Measurements from ENCODE around the gene SPIN1. TPM values are rescaled to one million over a fixed set of nuclear protein-coding genes. Genes with fewer than 3 reads are reported as not detected.
A peak's percentile ranks its signal among the peaks of the same experiment; 100 is the strongest.

Gene SPIN1
- polyA plus RNA-seq, 3 donors = 11.0 to 14.0 (median 11.3) TPM

DNA sequence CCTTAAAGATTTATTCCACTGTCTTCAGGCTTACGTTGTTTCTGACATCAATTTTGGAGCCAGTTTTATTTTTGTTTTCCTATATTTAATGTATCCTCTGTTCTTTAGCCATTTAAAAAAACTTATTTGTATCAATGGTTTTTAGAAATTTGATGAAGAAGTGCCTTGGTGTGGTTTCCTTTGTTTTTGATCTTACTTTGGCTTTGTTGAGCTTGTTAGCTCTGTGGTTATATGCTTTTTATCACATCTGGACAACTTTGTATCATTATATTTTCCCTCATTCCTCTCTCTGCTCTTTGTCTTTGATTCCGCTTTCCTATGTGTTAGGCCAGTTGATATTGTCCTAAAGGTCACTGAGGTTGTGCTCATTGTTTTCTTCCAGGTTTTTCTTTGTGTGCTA lies 58.5 kb downstream of the SPIN1 start:
- no peaks in the 10 kb centered on the region for H4K20me1 ChIP-seq (ENCODE audit: insufficient read depth, low read length)
- H3K9me3 ChIP-seq (replicated peaks in 1 of 2; ENCODE audit: control insufficient read depth in 1 of 2, insufficient read depth in 1 of 2, low read length in 2 of 2) = no peaks in the 10 kb centered on the region
- no CpG with 5 or more reads among the region's 2 CpGs for WGBS (ENCODE audit: insufficient coverage)
- H3K27ac ChIP-seq (ENCODE audit: low read depth in 1 of 2, low read length in 2 of 2) = no peak overlapping the region
- DNase-seq = no peak
- no peaks in the 10 kb centered on the region for H3K27me3 ChIP-seq (ENCODE audit: control insufficient read depth in 2 of 2, insufficient read depth in 2 of 2, low read length in 2 of 2)
- H3K36me3 ChIP-seq (replicated peaks in 1 of 2; ENCODE audit: control insufficient read depth in 1 of 2, insufficient read depth in 2 of 2, low read length in 2 of 2) = peaks cover 11 to 32% of the 10 kb centered on the region in 2 donors
- peaks cover 42% of the 10 kb centered on the region for H3K79me2 ChIP-seq (ENCODE audit: insufficient read depth, low read length)
- no peak overlapping the region for H3K9ac ChIP-seq (ENCODE audit: insufficient read depth, low read length, poor library complexity, severe bottlenecking)
- H3K4me1 ChIP-seq (ENCODE audit: control insufficient read depth in 1 of 2, insufficient read depth in 2 of 2, low read length in 2 of 2) = no peaks in the 10 kb centered on the region
- TF ChIP-seq CTCF (IDR thresholded peaks at IDR 0.05) = no peak
- intact Hi-C loops (cut with micrococcal nuclease) = no loop called here
- Mint-ChIP-seq H3K27me3 (ENCODE audit: low read depth in 3 of 3) (no peaks in the 10 kb centered on the region), H3K9me3 (peaks cover 0 to 8% (median 2%) of the 10 kb centered on the region in 7 donors), H3K4me1 (peaks cover 6% of the 10 kb centered on the region), H3K36me3 (peaks cover 21 to 44% of the 10 kb centered on the region in 2 donors), H3K27ac (no peak overlapping the region), H3K4me3 (no peak overlapping the region)
- H2AFZ ChIP-seq (ENCODE audit: insufficient read depth, low read depth, low read length, poor library complexity, severe bottlenecking) = no peak overlapping the region
- H3K4me3 ChIP-seq (replicated peaks in 1 of 3; ENCODE audit: low read depth in 2 of 3, low read length in 3 of 3) = no peak overlapping the region
- H3K4me2 ChIP-seq (replicated peaks; ENCODE audit: extremely low read depth, low read length, poor library complexity, severe bottlenecking) = no peak overlapping the region

DNA sequence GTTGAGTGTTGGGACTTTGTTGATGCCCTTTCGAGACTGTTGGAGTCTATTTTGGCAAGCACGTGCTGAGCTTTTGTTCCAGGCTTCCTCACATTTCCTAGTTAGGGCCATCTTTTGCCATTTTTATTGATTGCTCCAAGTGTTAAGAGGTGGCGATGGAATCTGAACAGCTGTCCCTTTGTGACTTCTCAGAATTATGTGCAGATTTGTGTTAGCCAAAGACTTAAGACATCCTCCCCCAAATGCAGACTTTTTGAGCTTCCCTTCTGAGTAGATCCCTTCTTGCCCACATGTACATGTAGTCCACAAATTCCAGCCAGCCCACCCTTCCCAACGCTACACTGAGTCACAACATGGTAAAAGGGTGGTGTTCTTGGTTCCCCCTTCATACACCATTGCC lies 59.2 kb downstream of the SPIN1 start:
- peaks cover 42% of the 10 kb centered on the region for H3K79me2 ChIP-seq (ENCODE audit: insufficient read depth, low read length)
- DNase-seq = no peak
- no peak overlapping the region for H3K9ac ChIP-seq (ENCODE audit: insufficient read depth, low read length, poor library complexity, severe bottlenecking)
- no peak overlapping the region for H2AFZ ChIP-seq (ENCODE audit: insufficient read depth, low read depth, low read length, poor library complexity, severe bottlenecking)
- no peaks in the 10 kb centered on the region for H3K27me3 ChIP-seq (ENCODE audit: control insufficient read depth in 2 of 2, insufficient read depth in 2 of 2, low read length in 2 of 2)
- no peak overlapping the region for H3K4me3 ChIP-seq (replicated peaks in 1 of 3; ENCODE audit: low read depth in 2 of 3, low read length in 3 of 3)
- 86% methylated on average over 1 of the region's 4 CpGs for WGBS (ENCODE audit: insufficient coverage)
- Mint-ChIP-seq H3K27ac (peak overlapping the region in 1 of 7 donors; percentile 5), H3K4me1 (no peaks in the 10 kb centered on the region), H3K27me3 (ENCODE audit: low read depth in 3 of 3) (no peaks in the 10 kb centered on the region), H3K36me3 (peaks cover 21 to 38% of the 10 kb centered on the region in 2 donors), H3K9me3 (peaks cover 0 to 8% (median 2%) of the 10 kb centered on the region in 7 donors), H3K4me3 (no peak overlapping the region)
- no peak overlapping the region for H3K27ac ChIP-seq (ENCODE audit: low read depth in 1 of 2, low read length in 2 of 2)
- H4K20me1 ChIP-seq (ENCODE audit: insufficient read depth, low read length) = no peaks in the 10 kb centered on the region
- H3K36me3 ChIP-seq (replicated peaks in 1 of 2; ENCODE audit: control insufficient read depth in 1 of 2, insufficient read depth in 2 of 2, low read length in 2 of 2) = peaks cover 11 to 39% of the 10 kb centered on the region in 2 donors
- no peaks in the 10 kb centered on the region for H3K4me1 ChIP-seq (ENCODE audit: control insufficient read depth in 1 of 2, insufficient read depth in 2 of 2, low read length in 2 of 2)
- no peak overlapping the region for H3K4me2 ChIP-seq (replicated peaks; ENCODE audit: extremely low read depth, low read length, poor library complexity, severe bottlenecking)
- TF ChIP-seq CTCF (IDR thresholded peaks at IDR 0.05) = no peak
- H3K9me3 ChIP-seq (replicated peaks in 1 of 2; ENCODE audit: control insufficient read depth in 1 of 2, insufficient read depth in 1 of 2, low read length in 2 of 2) = no peaks in the 10 kb centered on the region
- intact Hi-C loops (cut with micrococcal nuclease) = no loop called here

All from CD14-positive monocyte (primary cell).